ENCODE results near the gene PXYLP1. TPM values are rescaled to one million over a fixed set of nuclear protein-coding genes. Genes with fewer than 3 reads are reported as not detected.

PXYLP1 gene
- polyA plus RNA-seq, 1 donor from 2014 or later, result 109 TPM

- H2AFZ ChIP-seq (ENCODE audit: low read depth, low read length), result no peak overlapping the region
- TF ChIP-seq RAD21 (conservative IDR thresholded peaks at IDR 0.05) (no peak), REST (IDR thresholded peaks at IDR 0.05; ENCODE audit: borderline replicate concordance) (no peak), POLR2AphosphoS5 (IDR thresholded peaks at IDR 0.05) (no peak), TAF1 (IDR thresholded peaks at IDR 0.05; ENCODE audit: low read depth) (no peak)
- H4K20me1 ChIP-seq (ENCODE audit: insufficient read depth), result no peaks in the 10 kb centered on the region
- H3K4me3 ChIP-seq (ENCODE audit: low read length), result no peak overlapping the region
- no peaks in the 10 kb centered on the region for H3K36me3 ChIP-seq (ENCODE audit: insufficient read depth, low read length)
- no peaks in the 10 kb centered on the region for H3K9me3 ChIP-seq (ENCODE audit: low read length)
- no peak overlapping the region for H3K27ac ChIP-seq (ENCODE audit: low read length)
- H3K9ac ChIP-seq (ENCODE audit: low read length), result no peak overlapping the region
- no peaks in the 10 kb centered on the region for H3F3A ChIP-seq (ENCODE audit: insufficient read depth, low read length, poor library complexity, severe bottlenecking)
- no peaks in the 10 kb centered on the region for H3K79me2 ChIP-seq (replicated peaks; ENCODE audit: insufficient read depth, low read length)
- H3K9me2 ChIP-seq (ENCODE audit: insufficient read depth, low read length), result no peaks in the 10 kb centered on the region
- H3K4me2 ChIP-seq (ENCODE audit: low read length), result no peak overlapping the region
- no peaks in the 10 kb centered on the region for H3K27me3 ChIP-seq (ENCODE audit: insufficient read depth, low read depth, low read length)
Measured at GRCh38 chr3:141331377-141332318, 100.0 kb downstream of the PXYLP1 start.

GRCh38 chr3:141332416-141332815 is 100.8 kb downstream of the PXYLP1 start:
- no peaks in the 10 kb centered on the region for H3K27me3 ChIP-seq (ENCODE audit: insufficient read depth, low read depth, low read length)
- H3K9me3 ChIP-seq (ENCODE audit: low read length), result no peaks in the 10 kb centered on the region
- no peaks in the 10 kb centered on the region for H3F3A ChIP-seq (ENCODE audit: insufficient read depth, low read length, poor library complexity, severe bottlenecking)
- no peaks in the 10 kb centered on the region for H3K9me2 ChIP-seq (ENCODE audit: insufficient read depth, low read length)
- H3K9ac ChIP-seq (ENCODE audit: low read length), result no peak overlapping the region
- H2AFZ ChIP-seq (ENCODE audit: low read depth, low read length), result no peak overlapping the region
- H4K20me1 ChIP-seq (ENCODE audit: insufficient read depth), result no peaks in the 10 kb centered on the region
- no peak overlapping the region for H3K4me3 ChIP-seq (ENCODE audit: low read length)
- H3K79me2 ChIP-seq (replicated peaks; ENCODE audit: insufficient read depth, low read length), result no peaks in the 10 kb centered on the region
- H3K27ac ChIP-seq (ENCODE audit: low read length), result no peak overlapping the region
- H3K4me2 ChIP-seq (ENCODE audit: low read length), result no peak overlapping the region
- TF ChIP-seq CTCF (IDR thresholded peaks at IDR 0.05; ENCODE audit: poor library complexity, severe bottlenecking) (no peak), REST (IDR thresholded peaks at IDR 0.05; ENCODE audit: borderline replicate concordance) (no peak), RAD21 (conservative IDR thresholded peaks at IDR 0.05) (no peak), EP300 (conservative IDR thresholded peaks at IDR 0.05; ENCODE audit: poor library complexity, severe bottlenecking) (no peak), EZH2 (IDR thresholded peaks at IDR 0.05; ENCODE audit: borderline replicate concordance, insufficient read depth, low read length, poor library complexity, severe bottlenecking) (no peak), MXI1 (conservative IDR thresholded peaks at IDR 0.05; ENCODE audit: poor library complexity, severe bottlenecking) (no peak), TAF1 (IDR thresholded peaks at IDR 0.05; ENCODE audit: low read depth) (no peak), SMC3 (conservative IDR thresholded peaks at IDR 0.05; ENCODE audit: poor library complexity) (no peak), POLR2AphosphoS5 (IDR thresholded peaks at IDR 0.05) (no peak)
- no peaks in the 10 kb centered on the region for H3K36me3 ChIP-seq (ENCODE audit: insufficient read depth, low read length)

All from neural cell (in vitro differentiated cells).